Measurements from ENCODE around the gene RTBDN. TPM values are rescaled to one million over a fixed set of nuclear protein-coding genes. Genes with fewer than 3 reads are reported as not detected.

Gene RTBDN
- total RNA-seq, 1 experiment from 2014 or later, result 25.1 TPM

- ATAC-seq (no peak), DNase-seq (ENCODE audit: low read depth, low spot score) (no peak)
- Histone ChIP-seq H4K20me1 (ENCODE audit: insufficient read depth) (no peaks in the 10 kb centered on the region), H3K36me3 (ENCODE audit: control insufficient read depth in 1 of 2, insufficient read depth in 2 of 2, low read length in 2 of 2) (no peaks in the 10 kb centered on the region), H3K4me3 (replicated peaks in 1 of 2; ENCODE audit: low read depth in 1 of 2, low read length in 2 of 2) (peak overlapping the region; percentile 77 to 84), H3K9me2 (ENCODE audit: insufficient read depth) (no peaks in the 10 kb centered on the region), H3K27ac (ENCODE audit: low read depth, low read length) (peak overlapping the region; percentile 96), H3K4me1 (ENCODE audit: control insufficient read depth in 1 of 2, insufficient read depth in 2 of 2, low read length in 2 of 2) (peaks cover 53 to 89% of the 10 kb centered on the region in 2 experiments), H3K27me3 (ENCODE audit: insufficient read depth, low read length) (no peaks in the 10 kb centered on the region), H3K9ac (ENCODE audit: low read length) (peak overlapping the region; percentile 93), H2AFZ (ENCODE audit: low read depth, low read length, poor library complexity, severe bottlenecking) (no peak overlapping the region), H3K4me2 (ENCODE audit: low read length) (peak overlapping the region; percentile 99), H3K79me2 (ENCODE audit: insufficient read depth, low read length) (peaks cover 19% of the 10 kb centered on the region), H3K9me3 (ENCODE audit: control insufficient read depth in 1 of 2, insufficient read depth in 1 of 2, low read depth in 1 of 2, low read length in 2 of 2) (no peaks in the 10 kb centered on the region)
- TSS peak; percentile 78 for BruUV-seq (replicated peaks)
- intact Hi-C loops (cut with micrococcal nuclease), result loop anchor here (2.0 kb wide), 1 partner anchor 13 kb away; no protein-coding TSS in a partner anchor
- CTCF ChIA-PET, result interaction anchor here (1.6 to 7.4 kb wide), 4 partner anchors 16 to 35 kb away, joined by 6 to 88 read pairs (median 28); partner anchors contain the start of gene HOOK2
- POLR2A ChIA-PET, result interaction anchor here (0.6 to 6.7 kb wide), 18 partner anchors 8 to 127 kb away, joined by 3 to 172 read pairs (median 5); partner anchors contain the start of genes DHPS, HOOK2, PRDX2 and RNASEH2A
- RAD21 ChIA-PET (ENCODE audit: low non-redundant PET in 1 of 2, low total read pairs in 2 of 2, uncharacterized antibody in 2 of 2, unreplicated experiment in 2 of 2), result interaction anchor here (1.1 to 1.4 kb wide), 5 partner anchors 14 to 26 kb away, joined by 3 to 8 read pairs (median 5); partner anchors contain the start of gene HOOK2 (in 1 of the 2)
- TF ChIP-seq REST (IDR thresholded peaks at IDR 0.05; ENCODE audit: low read depth), result no peak
- TF ChIP-seq POLR2A (IDR thresholded peaks at IDR 0.05; ENCODE audit: borderline replicate concordance, extremely low read depth, insufficient read depth, insufficient read length), result peak; percentile 3
- TF ChIP-seq ELF1 (IDR thresholded peaks at IDR 0.05; ENCODE audit: borderline replicate concordance, low read depth), result no peak
- TF ChIP-seq SP1 (IDR thresholded peaks at IDR 0.05; ENCODE audit: low read depth), result no peak
- no peak for TF ChIP-seq CBX3 (IDR thresholded peaks at IDR 0.05; ENCODE audit: low read depth)
- TF ChIP-seq CEBPB (IDR thresholded peaks at IDR 0.05; ENCODE audit: low read depth), result no peak
- no peak for TF ChIP-seq ATF3 (IDR thresholded peaks at IDR 0.05)
- TF ChIP-seq EZH2 (IDR thresholded peaks at IDR 0.05), result no peak
- TF ChIP-seq FOSL1 (IDR thresholded peaks at IDR 0.05; ENCODE audit: low read depth), result no peak
- no peak for TF ChIP-seq ZNF274 (IDR thresholded peaks at IDR 0.05; ENCODE audit: low read depth, low read length)
- no peak for TF ChIP-seq SIN3A (IDR thresholded peaks at IDR 0.05; ENCODE audit: low read depth)
- peak; percentile 9; the same call in 1 of the 2 replicates for TF ChIP-seq ZFX (IDR thresholded peaks at IDR 0.05)
- no peak for TF ChIP-seq EGR1 (IDR thresholded peaks at IDR 0.05; ENCODE audit: low read depth)
- TF ChIP-seq TCF7L2 (IDR thresholded peaks at IDR 0.05; ENCODE audit: borderline replicate concordance, extremely low read depth, insufficient read depth, insufficient read length), result peak; percentile 85
- TF ChIP-seq JUND (IDR thresholded peaks at IDR 0.05), result no peak
- TF ChIP-seq ZBTB33 (IDR thresholded peaks at IDR 0.05; ENCODE audit: extremely low read depth, insufficient replicate concordance, low read length), result no peak
- TF ChIP-seq CTCF (IDR thresholded peaks at IDR 0.05 in 2 of 3, conservative IDR thresholded peaks at IDR 0.05 in 1 of 3; ENCODE audit: borderline replicate concordance in 1 of 3, insufficient read depth in 1 of 3, low read depth in 2 of 3, low read length in 2 of 3), result no peak
- peak; percentile 5 for TF ChIP-seq YY1 (IDR thresholded peaks at IDR 0.05; ENCODE audit: extremely low read depth, insufficient replicate concordance, low read depth, low read length)
- no peak for TF ChIP-seq RAD21 (IDR thresholded peaks at IDR 0.05; ENCODE audit: low read depth)
Observed at GRCh38 chr19:12792051-12792852, 42.1 kb downstream of the RTBDN start.

Measured in HCT116 (cell line).